Gastroesophageal sphincter (tissue), 3 donors: ENCODE measurements around the gene TPST1.

ENCODE experiments used
- EP300 ChIP-seq: sonication (generic); formaldehyde crosslinking; IDR thresholded peaks from one replicate; pipeline ENCODE4 v1.6.1; 2017; ENCODE audit warnings: antibody characterized with exemption, mild to moderate bottlenecking
- POLR2A ChIP-seq, 2 donors: fragments of 450-650 bp; IDR thresholded peaks; one replicate each; pipeline ENCODE4 v1.6.1; 2017; ENCODE audit warnings: antibody characterized with exemption in 2 of 2, mild to moderate bottlenecking in 2 of 2, moderate library complexity in 1 of 2
- POLR2AphosphoS5 ChIP-seq: sonication (generic); formaldehyde crosslinking; IDR thresholded peaks from one replicate; pipeline ENCODE4 v1.6.1; 2017; ENCODE audit warnings: antibody characterized with exemption
- TF ChIP-seq, protein P1 (sequence below), 4 experiments: fragments of 200-600 bp in 2 of 4; fragments of 450-650 bp in 2 of 4; sonication (generic) in 1 of 4; IDR thresholded peaks; one replicate each; pipeline ENCODE4 v1.5.1; 2017 to 2019; ENCODE audit warnings: antibody characterized with exemption in 4 of 4, mild to moderate bottlenecking in 2 of 4, moderate library complexity in 2 of 4

DNA sequence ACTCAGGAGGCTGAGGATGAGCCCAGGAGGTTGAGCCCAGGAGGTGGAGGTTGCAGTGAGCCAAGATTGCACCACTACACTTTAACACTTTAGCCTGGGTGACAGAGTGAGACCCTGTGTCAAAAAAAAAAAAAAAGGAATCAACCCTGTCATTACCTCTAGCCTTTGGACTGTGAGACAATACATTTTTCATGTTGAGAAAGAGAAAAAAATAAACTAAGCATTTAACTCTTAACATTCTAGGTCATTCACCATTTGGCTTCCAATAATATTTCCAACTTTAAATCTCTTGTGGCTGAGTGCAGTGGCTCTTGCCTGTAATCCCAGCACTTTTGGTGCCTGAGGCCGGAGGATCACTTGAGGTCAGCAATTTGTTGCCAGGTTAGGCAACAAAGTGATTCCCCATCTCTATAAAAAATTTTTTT, 41.9 kb upstream of the TPST1 start:
- TF ChIP-seq EP300 (no peak), POLR2A (IDR thresholded peaks at IDR 0.05) (no peak), POLR2AphosphoS5 (no peak)
- TF ChIP-seq, protein P1, sequence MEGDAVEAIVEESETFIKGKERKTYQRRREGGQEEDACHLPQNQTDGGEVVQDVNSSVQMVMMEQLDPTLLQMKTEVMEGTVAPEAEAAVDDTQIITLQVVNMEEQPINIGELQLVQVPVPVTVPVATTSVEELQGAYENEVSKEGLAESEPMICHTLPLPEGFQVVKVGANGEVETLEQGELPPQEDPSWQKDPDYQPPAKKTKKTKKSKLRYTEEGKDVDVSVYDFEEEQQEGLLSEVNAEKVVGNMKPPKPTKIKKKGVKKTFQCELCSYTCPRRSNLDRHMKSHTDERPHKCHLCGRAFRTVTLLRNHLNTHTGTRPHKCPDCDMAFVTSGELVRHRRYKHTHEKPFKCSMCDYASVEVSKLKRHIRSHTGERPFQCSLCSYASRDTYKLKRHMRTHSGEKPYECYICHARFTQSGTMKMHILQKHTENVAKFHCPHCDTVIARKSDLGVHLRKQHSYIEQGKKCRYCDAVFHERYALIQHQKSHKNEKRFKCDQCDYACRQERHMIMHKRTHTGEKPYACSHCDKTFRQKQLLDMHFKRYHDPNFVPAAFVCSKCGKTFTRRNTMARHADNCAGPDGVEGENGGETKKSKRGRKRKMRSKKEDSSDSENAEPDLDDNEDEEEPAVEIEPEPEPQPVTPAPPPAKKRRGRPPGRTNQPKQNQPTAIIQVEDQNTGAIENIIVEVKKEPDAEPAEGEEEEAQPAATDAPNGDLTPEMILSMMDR (IDR thresholded peaks at IDR 0.05): no peak
